GM19463 (cell line): ENCODE data around the gene ZNF467.

Source experiments
- ATAC-seq: cut with Tn5 transposase; IDR thresholded peaks from one replicate; pipeline ENCODE4 v1.9.1; 2021; ENCODE audit warnings: mild to moderate bottlenecking, moderate library complexity; ENCODE audit not compliant: unreplicated experiment

Gene ZNF467

DNA sequence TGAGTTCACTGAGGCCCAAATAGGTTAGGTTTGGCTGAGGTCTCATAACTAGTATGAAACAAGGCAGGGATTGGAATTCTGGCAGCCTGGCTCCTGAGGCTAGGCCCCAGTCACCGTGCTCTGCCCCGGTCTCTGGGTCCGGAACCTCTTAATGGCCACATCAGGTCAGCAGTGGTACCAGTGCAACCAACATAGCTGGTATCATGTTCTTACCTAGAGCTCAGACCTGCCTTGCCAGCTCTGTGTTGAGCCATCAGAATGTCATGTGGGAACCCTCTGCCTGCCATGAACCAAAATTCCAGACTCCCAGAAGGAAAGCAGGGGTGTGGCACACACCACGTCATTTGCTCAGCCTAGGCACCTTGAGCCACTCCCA, 56.5 kb downstream of the ZNF467 start:
- no peak for ATAC-seq

DNA sequence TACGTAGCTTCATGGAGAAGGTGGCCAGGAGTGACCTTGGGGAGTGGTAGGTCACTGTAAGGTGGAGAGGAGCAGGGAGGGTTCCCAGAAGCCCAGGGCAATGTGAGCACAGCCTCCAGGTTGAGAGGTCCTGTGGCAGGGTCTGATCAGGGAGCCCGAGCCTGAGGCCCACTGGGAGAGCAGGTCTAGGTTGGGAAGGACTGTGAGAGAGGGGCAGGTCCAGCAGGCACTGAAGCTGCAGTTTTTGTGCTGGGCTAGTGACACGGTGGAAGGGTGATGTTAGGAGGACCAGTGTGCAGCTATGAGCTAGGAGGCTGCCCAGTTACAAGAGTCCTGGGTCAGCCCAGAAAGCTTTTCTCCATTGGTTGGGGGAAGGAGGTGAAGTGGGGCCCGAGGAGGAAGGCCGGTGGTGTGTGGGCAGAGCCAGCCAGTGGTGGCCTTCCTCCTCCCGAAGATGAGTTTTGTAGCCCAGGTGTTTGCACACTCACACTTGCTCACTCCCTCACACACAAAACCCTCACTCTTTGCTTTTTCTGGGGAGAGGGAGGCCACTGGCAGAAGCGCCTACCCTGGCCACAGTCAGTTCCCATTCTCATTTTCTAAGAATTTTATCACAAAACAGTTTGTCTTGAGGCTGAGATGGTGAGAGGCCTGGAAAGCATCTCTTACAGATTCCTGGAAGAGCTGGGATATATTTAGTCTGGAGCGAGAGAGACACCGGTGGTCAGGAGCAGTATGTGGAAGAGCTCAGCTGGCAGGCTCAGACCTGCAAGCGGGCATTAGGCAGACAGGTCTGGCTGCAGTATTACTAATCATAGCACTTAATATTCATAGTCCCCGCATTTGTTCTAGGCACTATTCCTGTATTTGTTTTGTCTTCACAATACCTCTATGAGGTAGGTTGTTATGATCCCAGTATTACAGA, 57.1 kb downstream of the ZNF467 start:
- no peak for ATAC-seq

DNA sequence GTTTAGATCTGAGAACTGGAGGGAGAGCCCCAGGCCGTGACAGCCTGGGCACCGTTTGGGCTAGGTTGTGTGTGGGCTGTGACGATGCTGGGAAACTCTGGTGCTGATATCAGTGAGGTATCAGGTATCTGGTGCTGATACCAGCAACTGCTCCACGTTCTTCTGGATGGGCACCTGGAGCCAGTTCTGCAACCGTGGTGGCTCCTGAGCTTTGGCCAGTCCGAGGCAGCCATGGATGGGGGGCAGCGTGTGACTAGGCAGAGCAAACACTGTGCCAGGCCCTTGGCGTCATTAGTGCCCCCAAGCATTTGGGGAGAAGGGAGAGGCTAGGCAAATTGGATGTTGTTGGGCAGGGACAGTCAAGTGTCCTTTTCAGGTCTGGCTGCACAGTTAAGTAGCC, 57.9 kb downstream of the ZNF467 start:
- no peak for ATAC-seq

DNA sequence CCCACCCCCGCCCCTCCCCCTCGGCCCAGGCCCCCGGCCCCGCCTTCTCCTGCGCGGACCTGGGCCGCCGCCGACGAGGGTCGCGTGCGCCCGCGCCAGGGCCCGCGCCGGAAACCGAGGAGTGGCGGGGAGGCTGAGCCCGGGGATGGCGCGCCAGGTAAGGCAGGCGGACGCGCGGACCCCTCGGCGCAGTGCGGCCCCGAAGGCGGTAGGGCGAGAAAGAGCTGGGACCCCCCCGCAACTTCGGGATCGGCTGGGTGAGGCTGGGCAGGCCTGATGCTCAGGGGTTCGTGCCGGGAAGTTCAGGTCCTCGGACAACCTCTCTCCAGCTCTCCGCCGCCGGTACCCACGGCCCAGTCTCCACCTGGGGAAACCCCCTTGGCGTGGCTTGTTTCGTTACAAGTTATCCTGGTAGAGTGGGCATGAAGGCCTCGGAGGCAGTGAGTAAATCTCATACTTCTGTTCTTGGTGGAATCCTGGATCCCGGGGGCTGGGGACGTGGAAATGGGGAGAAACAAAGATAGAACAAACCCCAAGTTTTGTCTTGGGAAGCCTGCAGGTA, 58.4 kb downstream of the ZNF467 start:
- peak; percentile 14 for ATAC-seq
